ENCODE results near the gene MPIG6B. TPM values are rescaled to one million over a fixed set of nuclear protein-coding genes. Genes with fewer than 3 reads are reported as not detected.

The MPIG6B gene
- total RNA-seq, 1 experiment from 2014 or later = 0.47 TPM

- Histone ChIP-seq H3K9me3 (replicated peaks) (no peaks in the 10 kb centered on the region), H3K4me1 (peaks cover 23% of the 10 kb centered on the region), H3K27ac (peak within 1 kb of the TSS; percentile 70), H3K27me3 (no peaks in the 10 kb centered on the region), H3K4me3 (peak within 1 kb of the TSS; percentile 63), H3K36me3 (peaks cover 30% of the 10 kb centered on the region)
- DNase-seq = peak; percentile 84 to 85
Measured at GRCh38 chr6:31736021-31736767, 13.0 kb downstream of the MPIG6B start, which contains the start of gene CLIC1. CLIC1 (minus strand) TSS chr6:31736530; CDS start chr6:31736300, 230 bp downstream.

DNA sequence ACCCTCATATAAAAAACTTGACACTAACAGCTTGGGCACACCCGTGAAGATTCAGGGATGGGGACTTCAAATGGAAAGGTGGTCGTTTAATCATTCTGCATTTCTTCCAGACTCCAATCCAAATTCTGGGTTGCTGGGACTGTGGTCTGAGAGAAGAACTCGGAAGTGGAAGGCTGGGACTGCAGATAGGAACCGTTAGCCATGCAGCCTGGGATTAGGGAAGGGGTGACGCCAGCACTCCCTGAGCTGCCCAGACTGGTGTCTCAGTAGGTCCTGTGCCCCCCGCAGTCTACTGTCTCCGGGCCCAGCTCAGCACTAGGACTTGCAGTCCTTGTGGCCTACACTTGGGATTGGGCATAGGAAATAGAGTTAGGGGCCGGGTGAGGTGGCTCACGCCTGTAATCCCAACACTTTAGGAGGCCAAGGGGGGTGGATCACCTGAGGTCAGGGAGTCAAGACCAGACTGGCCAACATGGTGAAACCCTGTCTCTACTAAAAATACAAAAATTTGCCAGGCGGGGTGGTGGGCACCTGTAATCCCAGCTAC is 13.7 kb downstream of the MPIG6B start:
- Histone ChIP-seq H3K4me3 (peak overlapping the region; percentile 63), H3K27ac (peak overlapping the region; percentile 70; the same call in 1 of the 2 replicates), H3K4me1 (peaks cover 23% of the 10 kb centered on the region), H3K27me3 (no peaks in the 10 kb centered on the region), H3K36me3 (peaks cover 24% of the 10 kb centered on the region), H3K9me3 (replicated peaks) (no peaks in the 10 kb centered on the region)
- peak; percentile 21 to 32 for DNase-seq

DNA sequence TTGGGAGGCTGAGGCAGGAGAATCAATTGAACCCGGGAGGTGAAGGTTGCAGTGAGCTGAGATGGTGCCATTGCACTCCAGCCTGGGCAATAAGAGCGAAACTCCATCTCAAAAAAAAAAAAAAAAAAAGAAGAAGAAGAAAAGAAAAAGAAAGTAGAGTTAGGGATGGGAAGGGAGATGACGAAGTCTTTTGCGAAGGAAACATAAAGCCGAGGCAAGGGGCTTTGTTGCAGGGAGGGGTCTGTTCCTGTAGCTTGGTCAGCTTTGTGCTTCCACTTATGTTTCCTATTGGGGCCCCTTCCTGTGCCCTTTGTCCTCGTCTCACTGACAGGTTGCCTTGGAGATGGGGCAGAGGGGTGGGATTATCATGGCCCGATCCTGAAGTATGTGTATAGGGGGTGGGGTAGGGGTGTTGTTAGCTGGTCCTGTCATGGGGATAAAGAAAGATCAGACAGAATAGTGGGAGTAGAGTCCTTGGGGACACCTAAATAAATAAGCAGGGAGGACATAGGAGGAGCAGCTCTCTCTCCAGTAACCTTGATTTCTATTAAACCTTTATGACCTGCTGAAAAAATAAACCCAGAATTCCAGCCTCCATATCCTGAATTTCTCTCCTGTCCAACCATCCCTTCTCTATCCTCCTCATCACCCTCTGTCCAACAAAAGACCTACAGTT is 14.3 kb downstream of the MPIG6B start:
- no peaks in the 10 kb centered on the region for H3K9me3 ChIP-seq (replicated peaks)
- peaks cover 18% of the 10 kb centered on the region for H3K36me3 ChIP-seq
- peaks cover 23% of the 10 kb centered on the region for H3K4me1 ChIP-seq
- no peaks in the 10 kb centered on the region for H3K27me3 ChIP-seq
- H3K27ac ChIP-seq = peak overlapping the region; percentile 70
- peak; percentile 66 to 71 for DNase-seq
- H3K4me3 ChIP-seq = peak overlapping the region; percentile 63

GRCh38 chr6:31737991-31738979 is 15.1 kb downstream of the MPIG6B start:
- peaks cover 10% of the 10 kb centered on the region for H3K36me3 ChIP-seq
- H3K4me1 ChIP-seq = peaks cover 23% of the 10 kb centered on the region
- no peaks in the 10 kb centered on the region for H3K27me3 ChIP-seq
- H3K4me3 ChIP-seq = peak overlapping the region; percentile 31
- peak overlapping the region; percentile 70 for H3K27ac ChIP-seq
- DNase-seq = peak; percentile 67 to 80
- H3K9me3 ChIP-seq (replicated peaks) = no peaks in the 10 kb centered on the region

GRCh38 chr6:31739639-31740396 is 16.6 kb downstream of the MPIG6B start, which contains the start of gene MSH5:
MSH5 (plus strand) TSS chr6:31740005; CDS start chr6:31740467, 462 bp downstream.
- DNase-seq = peak; percentile 98 to 99
- peak within 1 kb of the TSS; percentile 62 for H3K4me3 ChIP-seq
- no peaks in the 10 kb centered on the region for H3K36me3 ChIP-seq
- no peaks in the 10 kb centered on the region for H3K27me3 ChIP-seq
- H3K9me3 ChIP-seq (replicated peaks) = no peaks in the 10 kb centered on the region
- H3K27ac ChIP-seq = peak within 1 kb of the TSS; percentile 89
- H3K4me1 ChIP-seq = peaks cover 19% of the 10 kb centered on the region

DNA sequence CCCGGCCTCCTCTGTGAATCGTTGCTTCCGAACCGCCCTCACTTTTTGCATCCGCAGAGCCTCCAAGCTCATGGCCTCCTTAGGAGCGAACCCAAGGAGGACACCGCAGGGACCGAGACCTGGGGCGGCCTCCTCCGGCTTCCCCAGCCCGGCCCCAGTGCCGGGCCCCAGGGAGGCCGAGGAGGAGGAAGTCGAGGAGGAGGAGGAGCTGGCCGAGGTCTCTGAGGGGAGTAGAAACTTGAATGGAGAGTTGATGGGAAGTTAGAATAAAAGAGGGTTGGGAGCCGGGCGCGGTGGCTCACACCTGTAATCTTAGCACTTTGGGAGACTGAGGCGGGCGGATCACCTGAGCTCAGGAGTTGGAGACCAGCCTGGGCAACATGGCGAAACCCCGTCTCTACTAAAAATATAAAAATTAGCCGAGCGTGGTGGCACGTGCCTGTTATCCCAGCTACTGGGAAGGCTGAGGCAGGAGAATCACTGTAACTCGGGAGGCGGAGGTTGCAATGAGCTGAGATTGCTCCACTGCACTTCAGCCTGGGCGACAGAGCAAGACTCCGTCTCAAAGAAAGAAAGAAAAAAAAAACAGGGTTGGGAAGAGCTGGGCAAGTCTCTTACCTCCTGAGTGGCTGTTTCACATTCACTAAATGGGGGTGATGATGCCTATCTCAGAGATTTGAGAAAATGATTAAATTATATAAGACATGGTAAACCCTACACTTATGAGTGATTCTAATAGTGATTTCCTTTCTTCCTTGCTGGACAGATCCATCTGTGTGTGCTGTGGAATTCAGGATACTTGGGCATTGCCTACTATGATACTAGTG is 17.4 kb downstream of the MPIG6B start:
- Histone ChIP-seq H3K27ac (peak overlapping the region; percentile 89), H3K4me1 (peaks cover 19% of the 10 kb centered on the region), H3K4me3 (peak overlapping the region; percentile 62), H3K36me3 (no peaks in the 10 kb centered on the region), H3K27me3 (no peaks in the 10 kb centered on the region), H3K9me3 (replicated peaks) (no peaks in the 10 kb centered on the region)
- no peak for DNase-seq

- Histone ChIP-seq H3K4me1 (peaks cover 17% of the 10 kb centered on the region), H3K27me3 (no peaks in the 10 kb centered on the region), H3K36me3 (no peaks in the 10 kb centered on the region), H3K4me3 (no peak overlapping the region), H3K9me3 (replicated peaks) (no peaks in the 10 kb centered on the region), H3K27ac (no peak overlapping the region)
- no peak for DNase-seq
Measured at GRCh38 chr6:31741815-31742214, 18.6 kb downstream of the MPIG6B start.

GRCh38 chr6:31742894-31743293 is 19.7 kb downstream of the MPIG6B start:
- no peak overlapping the region for H3K27ac ChIP-seq
- H3K27me3 ChIP-seq = no peaks in the 10 kb centered on the region
- no peak overlapping the region for H3K4me3 ChIP-seq
- H3K4me1 ChIP-seq = peaks cover 9% of the 10 kb centered on the region
- H3K36me3 ChIP-seq = no peaks in the 10 kb centered on the region
- no peaks in the 10 kb centered on the region for H3K9me3 ChIP-seq (replicated peaks)
- no peak for DNase-seq

DNA sequence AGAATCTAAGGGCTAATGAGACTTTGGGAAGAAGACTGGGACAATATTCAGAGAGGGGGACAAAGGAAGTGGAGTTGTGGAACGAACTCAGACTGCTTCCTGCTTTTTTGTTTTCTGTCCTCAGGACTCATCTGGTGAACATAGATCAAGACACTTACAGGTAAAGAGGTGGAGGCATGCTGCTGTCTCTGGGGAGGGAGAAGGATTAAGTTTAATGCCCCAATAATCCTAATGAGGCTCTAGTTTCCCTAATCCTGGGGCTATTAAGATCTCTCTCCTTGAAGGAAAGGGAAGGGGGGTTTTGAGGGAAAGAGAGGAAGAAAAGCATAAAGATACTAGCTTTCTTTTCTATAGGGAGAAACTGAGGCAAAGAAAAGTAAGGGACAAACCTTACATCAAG is 21.2 kb downstream of the MPIG6B start:
- H3K27ac ChIP-seq = no peak overlapping the region
- no peaks in the 10 kb centered on the region for H3K9me3 ChIP-seq (replicated peaks)
- H3K4me3 ChIP-seq = no peak overlapping the region
- H3K36me3 ChIP-seq = no peaks in the 10 kb centered on the region
- no peaks in the 10 kb centered on the region for H3K27me3 ChIP-seq
- H3K4me1 ChIP-seq = no peaks in the 10 kb centered on the region
- DNase-seq = no peak

- H3K9me3 ChIP-seq (replicated peaks) = no peaks in the 10 kb centered on the region
- no peaks in the 10 kb centered on the region for H3K27me3 ChIP-seq
- H3K4me1 ChIP-seq = no peaks in the 10 kb centered on the region
- no peak overlapping the region for H3K4me3 ChIP-seq
- no peak overlapping the region for H3K27ac ChIP-seq
- DNase-seq = no peak
- no peaks in the 10 kb centered on the region for H3K36me3 ChIP-seq
Measured at GRCh38 chr6:31749301-31750036, 26.3 kb downstream of the MPIG6B start.

DNA sequence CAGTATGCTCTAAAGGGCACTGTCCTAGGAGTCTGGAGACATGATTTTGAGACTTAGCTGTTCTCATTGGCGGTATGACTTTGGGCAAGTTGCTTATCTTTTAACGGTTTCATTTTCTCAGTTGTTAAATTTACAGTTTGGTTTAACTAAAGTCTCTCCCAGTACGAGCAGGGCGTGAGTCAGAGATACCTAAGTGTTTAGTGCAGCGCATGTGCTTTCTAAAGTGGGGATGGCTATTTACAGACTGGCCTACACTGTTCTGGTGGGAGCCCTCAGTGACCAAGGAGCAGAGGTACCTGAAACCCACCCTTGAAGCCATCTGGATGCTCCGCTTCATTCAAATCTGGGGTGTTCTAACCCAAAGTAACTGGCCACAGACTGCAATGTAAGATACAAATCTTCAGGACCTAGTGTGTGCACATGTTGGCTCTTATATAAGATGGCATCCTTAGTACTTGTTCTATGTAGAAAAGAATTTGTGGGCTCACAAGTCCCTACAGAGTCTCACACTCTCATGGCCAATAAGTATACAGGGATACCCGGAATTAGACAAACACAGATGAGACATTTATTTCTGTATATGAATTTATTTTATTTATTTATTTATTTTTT is 27.3 kb downstream of the MPIG6B start:
- Histone ChIP-seq H3K4me1 (no peaks in the 10 kb centered on the region), H3K36me3 (no peaks in the 10 kb centered on the region), H3K9me3 (replicated peaks) (no peaks in the 10 kb centered on the region), H3K27ac (no peak overlapping the region), H3K27me3 (no peaks in the 10 kb centered on the region), H3K4me3 (no peak overlapping the region)
- no peak for DNase-seq

DNA sequence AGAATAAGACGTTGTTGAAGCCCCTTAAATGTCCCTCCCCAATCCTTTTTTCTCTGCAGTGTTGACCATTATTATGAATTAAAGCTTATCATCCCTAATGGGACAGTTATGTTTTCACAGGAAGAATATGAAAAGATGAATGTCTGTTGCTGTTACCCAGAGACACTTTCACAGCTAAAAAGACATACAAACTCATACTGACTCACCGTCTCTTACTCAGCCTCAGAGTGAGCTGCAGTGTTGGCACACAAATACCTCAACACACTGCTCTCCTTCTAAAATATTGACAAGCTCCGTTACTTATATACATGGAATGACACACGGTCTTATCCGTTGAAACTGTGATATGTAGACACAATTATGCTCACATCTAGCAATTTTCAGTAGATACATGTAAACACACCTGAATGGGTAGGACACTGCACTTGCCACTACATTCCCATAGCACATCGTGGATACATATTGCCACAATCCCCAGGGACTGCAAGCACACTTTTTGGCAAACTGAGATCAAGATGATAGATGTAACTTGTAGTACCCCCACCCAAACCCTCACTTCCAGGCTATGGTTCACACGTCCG is 29.7 kb downstream of the MPIG6B start:
- Histone ChIP-seq H3K36me3 (no peaks in the 10 kb centered on the region), H3K9me3 (replicated peaks) (no peaks in the 10 kb centered on the region), H3K4me1 (no peaks in the 10 kb centered on the region), H3K4me3 (no peak overlapping the region), H3K27ac (no peak overlapping the region), H3K27me3 (no peaks in the 10 kb centered on the region)
- no peak for DNase-seq

All from SJCRH30 (cell line).